ENCODE results near the gene BCAM. TPM values are rescaled to one million over a fixed set of nuclear protein-coding genes. Genes with fewer than 3 reads are reported as not detected.
"Not testable (repeated sequence)": the region's sequence is repeated elsewhere in the genome, so short reads cannot be mapped to it uniquely, and the experiment has no call there.

BCAM gene
- total and polyA plus RNA-seq, 10 of the 15 experiments (the other 5 are each of a cell fraction or from before 2014, with no cell fraction given): 0.10 to 0.64 TPM; not detected in 8

- TF ChIP-seq MEF2A (IDR thresholded peaks at IDR 0.05; ENCODE audit: insufficient read depth, low read depth, low read length): 0 out of 2 replicates have a peak, but pooled peaks have one; percentile 39
- peak; percentile 89 for TF ChIP-seq MLLT1 (IDR thresholded peaks at IDR 0.05)
- no peak for TF ChIP-seq ZZZ3 (IDR thresholded peaks at IDR 0.05; ENCODE audit: control insufficient read depth, insufficient read length, low read depth)
- no peak for TF ChIP-seq PML (IDR thresholded peaks at IDR 0.05; ENCODE audit: low read length)
- TF ChIP-seq TCF12 (IDR thresholded peaks at IDR 0.05; ENCODE audit: low read depth, low read length): 0 out of 2 replicates have a peak, but pooled peaks have one; percentile 12
- TF ChIP-seq ATF7 (IDR thresholded peaks at IDR 0.05; ENCODE audit: low read depth): peak; percentile 62
- TF ChIP-seq NRF1 (conservative IDR thresholded peaks at IDR 0.05; ENCODE audit: low read depth, low read length): no peak
- TF ChIP-seq RAD21 (IDR thresholded peaks at IDR 0.05; ENCODE audit: insufficient read depth, low read depth, low read length): peak; percentile 92
These were observed 38.2 kb upstream of the BCAM start (continued) for GRCh38 chr19:44770550-44771257.

GRCh38 chr19:44772144-44772543 is 36.8 kb upstream of the BCAM start:
- POLR2A ChIA-PET: interaction anchor here (0.6 to 1.2 kb wide), 3 partner anchors 34 to 69 kb away, joined by 3 read pairs; no protein-coding TSS in a partner anchor

More at GRCh38 chr19:44772144-44772543, 36.8 kb upstream of the BCAM start:
- WGBS (ENCODE audit: insufficient coverage, insufficient replicate concordance, low lambda C conversion rate, missing lambda C conversion rate): 45% methylated on average over 13 of the region's 18 CpGs
- H3K27ac ChIP-seq (ENCODE audit: control insufficient read depth, insufficient read depth); H4K20me1 ChIP-seq (ENCODE audit: control insufficient read depth, insufficient read depth); H3K4me2 ChIP-seq (ENCODE audit: control insufficient read depth, insufficient read depth); H3K27me3 ChIP-seq (replicated peaks in 1 of 2; ENCODE audit: control insufficient read depth in 2 of 2, insufficient read depth in 2 of 2, low read length in 1 of 2); H2AFZ ChIP-seq (ENCODE audit: control insufficient read depth, low read depth, low read length); H3K4me3 ChIP-seq; H3K79me2 ChIP-seq (ENCODE audit: control insufficient read depth, insufficient read depth, low read length); H3K9me3 ChIP-seq (replicated peaks; ENCODE audit: control insufficient read depth, insufficient read depth, low read length); H3K36me3 ChIP-seq (ENCODE audit: control insufficient read depth in 2 of 2, insufficient read depth in 2 of 2, low read length in 1 of 2); ATAC-seq; FAIRE-seq; H3K9ac ChIP-seq (ENCODE audit: control insufficient read depth, insufficient read depth, low read length); BruUV-seq (replicated peaks); DNase-seq (ENCODE audit: low read depth, low spot score): not testable (repeated sequence)
- H3K4me1 ChIP-seq (ENCODE audit: control insufficient read depth, insufficient read depth, low read length): peaks cover 22% of the 10 kb centered on the region
- intact Hi-C loops (cut with micrococcal nuclease; ENCODE audit: unreplicated experiment) (loop anchor here (10.0 kb wide), 1 partner anchor 117 kb away; no protein-coding TSS in a partner anchor), in situ Hi-C loops (cut with MboI) (loop anchor here (5.0 kb wide), 1 partner anchor 50 kb away; no protein-coding TSS in a partner anchor)
- ChIA-PET RAD21 (ENCODE audit: unreplicated experiment) (interaction anchor here (1.5 to 6.1 kb wide), 7 partner anchors 19 to 116 kb away, joined by 3 to 302 read pairs (median 33); no protein-coding TSS in a partner anchor), SMC1A (ENCODE audit: uncharacterized antibody, unreplicated experiment) (interaction anchor here (0.6 to 12.0 kb wide), 11 partner anchors 11 to 267 kb away, joined by 3 to 328 read pairs (median 6); partner anchors contain the start of genes CLASRP and NECTIN2), CTCF (interaction anchor here (0.6 to 15.6 kb wide), 12 partner anchors 13 to 190 kb away, joined by 3 to 513 read pairs (median 8); no protein-coding TSS in a partner anchor)
